HEK293 (cell line): ENCODE results near the gene RBM20.

ENCODE experiments used
- CTCF ChIA-PET: fragments of 350-600 bp; formaldehyde crosslinking; extraction: SDS; loops from one replicate; lab custom pipeline; 2021; ENCODE audit warnings: antibody characterized with exemption; lab: Yijun Ruan, JAX
- POLR2A ChIA-PET: fragments of 300-600 bp; formaldehyde crosslinking; extraction: SDS; loops from one replicate; lab custom pipeline; 2020; ENCODE audit warnings: antibody characterized with exemption, inconsistent platforms; lab: Yijun Ruan, JAX
- H3K27ac ChIP-seq: fragments of 200-500 bp; sonication (Bioruptor generic); 2 replicates; pipeline ENCODE4 v1.5.1; 2014; ENCODE audit warnings: low read depth, low read length, control low read depth, inconsistent platforms; ENCODE audit errors: extremely low read depth
- H3K36me3 ChIP-seq, 2 experiments: fragments of 200-500 bp in 1 of 2; sonication (Bioruptor generic) in 1 of 2; 1 replicate in 1 of 2; 2 replicates in 1 of 2; pipeline ENCODE4 v1.5.1; 2014 to 2017; ENCODE audit warnings: inconsistent platforms in 2 of 2, low read length in 2 of 2; ENCODE audit not compliant: control insufficient read depth in 2 of 2, insufficient read depth in 1 of 2
- H3K4me1 ChIP-seq: fragments of 200-500 bp; sonication (Bioruptor generic); 2 replicates; pipeline ENCODE4 v1.5.1; 2014; ENCODE audit warnings: mild to moderate bottlenecking, low read length, inconsistent platforms; ENCODE audit not compliant: control insufficient read depth, insufficient read depth
- H3K4me3 ChIP-seq: 2 replicates; pipeline ENCODE4 v1.5.1; 2011; ENCODE audit warnings: low read depth, mild to moderate bottlenecking, control low read depth, low read length, moderate library complexity
- H3K9me3 ChIP-seq: fragments of 200-500 bp; sonication (Bioruptor generic); 2 replicates; pipeline ENCODE4 v1.5.1; 2014; ENCODE audit warnings: low read depth, low read length, inconsistent platforms; ENCODE audit not compliant: control insufficient read depth, insufficient read depth
- FEZF1 ChIP-seq: fragments of 450-650 bp; formaldehyde crosslinking; IDR thresholded peaks from 2 replicates; pipeline ENCODE4 v1.5.1; 2016; ENCODE audit warnings: missing biosample characterization, missing genetic modification characterization
- KLF8 ChIP-seq: fragments of 450-650 bp; formaldehyde crosslinking; IDR thresholded peaks from 2 replicates; pipeline ENCODE4 v1.5.1; 2016; ENCODE audit warnings: missing biosample characterization, missing genetic modification characterization
- MEIS1 ChIP-seq: sonication (generic); formaldehyde crosslinking; IDR thresholded peaks from 2 replicates; pipeline ENCODE4 v1.8.1; 2022; ENCODE audit warnings: missing genetic modification reagents, mild to moderate bottlenecking, borderline replicate concordance
- MZF1 ChIP-seq: fragments of 450-650 bp; formaldehyde crosslinking; IDR thresholded peaks from 2 replicates; pipeline ENCODE4 v1.5.1; 2017; ENCODE audit warnings: missing biosample characterization, missing genetic modification characterization, borderline replicate concordance
- OSR2 ChIP-seq: fragments of 450-650 bp; formaldehyde crosslinking; IDR thresholded peaks from 2 replicates; pipeline ENCODE4 v1.5.1; 2016; ENCODE audit warnings: missing biosample characterization, missing genetic modification characterization
- SP7 ChIP-seq: fragments of 450-650 bp; formaldehyde crosslinking; IDR thresholded peaks from 2 replicates; pipeline ENCODE4 v1.5.1; 2016; ENCODE audit warnings: missing biosample characterization, missing genetic modification characterization
- ZBTB21 ChIP-seq: fragments of 450-650 bp; formaldehyde crosslinking; IDR thresholded peaks from 2 replicates; pipeline ENCODE4 v1.5.1; 2017; ENCODE audit warnings: missing biosample characterization, missing genetic modification characterization
- ZBTB7A ChIP-seq: fragments of 450-650 bp; formaldehyde crosslinking; IDR thresholded peaks from 2 replicates; pipeline ENCODE4 v1.5.1; 2016; ENCODE audit warnings: low read depth, missing biosample characterization, missing genetic modification characterization
- ZIC2 ChIP-seq: fragments of 450-650 bp; formaldehyde crosslinking; IDR thresholded peaks from 2 replicates; pipeline ENCODE4 v1.5.1; 2016; ENCODE audit warnings: missing biosample characterization, missing genetic modification characterization
- ZNF214 ChIP-seq: fragments of 450-650 bp; formaldehyde crosslinking; IDR thresholded peaks from 2 replicates; pipeline ENCODE4 v1.5.1; 2017; ENCODE audit warnings: missing biosample characterization, mild to moderate bottlenecking, missing genetic modification characterization, borderline replicate concordance
- ZNF24 ChIP-seq: fragments of 450-650 bp; formaldehyde crosslinking; IDR thresholded peaks from 2 replicates; pipeline ENCODE4 v1.5.1; 2016; ENCODE audit warnings: missing biosample characterization, missing genetic modification characterization
- ZNF335 ChIP-seq: fragments of 450-650 bp; formaldehyde crosslinking; conservative IDR thresholded peaks from 2 replicates; pipeline ENCODE4 v1.5.1; 2016; ENCODE audit warnings: missing biosample characterization, missing genetic modification characterization
- ZNF341 ChIP-seq: fragments of 450-650 bp; formaldehyde crosslinking; IDR thresholded peaks from 2 replicates; pipeline ENCODE4; 2016; ENCODE audit warnings: low read depth, missing biosample characterization, missing genetic modification characterization
- ZNF473 ChIP-seq: fragments of 450-650 bp; formaldehyde crosslinking; IDR thresholded peaks from 2 replicates; pipeline ENCODE4 v1.5.1; 2017; ENCODE audit warnings: missing biosample characterization, missing genetic modification characterization
- ZNF548 ChIP-seq: fragments of 450-650 bp; formaldehyde crosslinking; IDR thresholded peaks from 2 replicates; pipeline ENCODE4 v1.5.1; 2016; ENCODE audit warnings: missing biosample characterization, missing genetic modification characterization
- ZNF561 ChIP-seq: fragments of 450-650 bp; IDR thresholded peaks from 2 replicates; pipeline ENCODE4 v1.5.1; 2018; ENCODE audit warnings: missing biosample characterization, missing genetic modification characterization, borderline replicate concordance
- ZNF600 ChIP-seq: fragments of 450-650 bp; formaldehyde crosslinking; IDR thresholded peaks from 2 replicates; pipeline ENCODE4 v1.5.1; 2016; ENCODE audit warnings: missing biosample characterization, missing genetic modification characterization
- ZNF629 ChIP-seq: fragments of 450-650 bp; formaldehyde crosslinking; IDR thresholded peaks from 2 replicates; pipeline ENCODE4 v1.5.1; 2017; ENCODE audit warnings: missing biosample characterization, missing genetic modification characterization
- ZNF76 ChIP-seq: fragments of 450-650 bp; formaldehyde crosslinking; IDR thresholded peaks from 2 replicates; pipeline ENCODE4; 2016; ENCODE audit warnings: low read depth, missing biosample characterization, missing genetic modification characterization, borderline replicate concordance
- ZNF843 ChIP-seq: fragments of 450-650 bp; formaldehyde crosslinking; IDR thresholded peaks from 2 replicates; pipeline ENCODE4 v1.5.1; 2016; ENCODE audit warnings: missing biosample characterization, missing genetic modification characterization
- TF ChIP-seq, protein P1 (sequence below): fragments of 450-650 bp; IDR thresholded peaks from 2 replicates; pipeline ENCODE4 v1.5.1; 2018; ENCODE audit warnings: missing biosample characterization, missing genetic modification characterization
- TF ChIP-seq, protein P2 (sequence below): fragments of 450-650 bp; IDR thresholded peaks from 2 replicates; pipeline ENCODE4 v1.5.1; 2018; ENCODE audit warnings: missing biosample characterization, mild to moderate bottlenecking, missing genetic modification characterization
- TF ChIP-seq, protein P3 (sequence below): fragments of 450-650 bp; formaldehyde crosslinking; IDR thresholded peaks from 2 replicates; pipeline ENCODE4; 2016; ENCODE audit warnings: missing biosample characterization, missing genetic modification characterization
- TF ChIP-seq, protein P4 (sequence below): fragments of 450-650 bp; formaldehyde crosslinking; IDR thresholded peaks from 2 replicates; pipeline ENCODE4 v1.5.1; 2017; ENCODE audit warnings: missing biosample characterization, missing genetic modification characterization
- TF ChIP-seq, protein P5 (sequence below): fragments of 450-650 bp; formaldehyde crosslinking; IDR thresholded peaks from 2 replicates; pipeline ENCODE4 v1.5.1; 2016; ENCODE audit warnings: missing biosample characterization, missing genetic modification characterization
- TF ChIP-seq, protein P6 (sequence below): fragments of 450-650 bp; formaldehyde crosslinking; IDR thresholded peaks from 2 replicates; pipeline ENCODE4 v1.5.1; 2016; ENCODE audit warnings: missing biosample characterization, missing genetic modification characterization

The RBM20 gene

DNA sequence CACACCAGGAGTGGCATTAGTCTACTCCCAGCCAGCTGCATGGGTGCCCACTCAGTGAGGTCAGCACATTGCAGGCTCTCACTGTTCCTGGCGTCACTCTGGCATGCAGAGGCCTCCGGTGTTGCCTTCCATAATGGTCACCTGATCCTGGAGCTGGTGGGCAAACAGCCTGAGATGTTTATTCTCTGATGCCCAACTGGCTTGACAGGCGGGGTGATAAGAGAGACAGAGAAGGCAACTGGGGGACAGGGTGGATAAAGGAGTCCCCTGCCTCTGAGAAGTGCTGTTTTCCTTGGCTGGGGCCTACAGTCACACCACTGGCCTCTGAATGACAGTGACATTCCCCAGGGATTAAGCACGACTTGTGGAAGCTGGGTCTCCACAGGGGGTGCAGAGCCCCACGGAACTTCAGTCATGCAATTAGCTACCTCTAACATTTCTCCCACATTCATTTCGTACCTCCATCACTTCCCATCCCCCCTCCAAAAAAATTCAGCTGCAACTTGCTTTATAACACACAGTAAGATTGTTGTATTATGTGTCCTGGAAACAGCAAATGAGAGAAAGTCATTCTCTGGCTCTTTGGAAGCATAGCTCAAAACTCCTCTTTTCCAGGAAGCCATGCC lies 7.1 kb upstream of the RBM20 start:
- no peaks in the 10 kb centered on the region for H3K36me3 ChIP-seq
- POLR2A ChIA-PET = interaction anchor here (0.7 to 1.1 kb wide), 2 partner anchors 10 to 17 kb away, joined by 3 to 4 read pairs; no protein-coding TSS in a partner anchor
- peak overlapping the region; percentile 53 for H3K27ac ChIP-seq
- no peak overlapping the region for H3K4me3 ChIP-seq
- peaks cover 42% of the 10 kb centered on the region for H3K4me1 ChIP-seq
- no peaks in the 10 kb centered on the region for H3K9me3 ChIP-seq
- CTCF ChIA-PET = interaction anchor here (0.6 to 1.6 kb wide), 5 partner anchors 26 to 76 kb away, joined by 3 to 8 read pairs (median 4); no protein-coding TSS in a partner anchor
- TF ChIP-seq ZNF214 (tag by site-specific recombination) (no peak), ZNF335 (tag by site-specific recombination) (peak; percentile 24; the same call in 1 of the 2 replicates), ZNF561 (tag by site-specific recombination) (0 out of 2 replicates have a peak, but pooled peaks have one; percentile 22), ZNF473 (no peak), ZNF341 (tag by site-specific recombination) (no peak), ZNF24 (0 out of 2 replicates have a peak, but pooled peaks have one; percentile 19), ZNF843 (tag by site-specific recombination) (peak; percentile 45; the same call in 1 of the 2 replicates), ZBTB21 (no peak; the same call in 1 of the 2 replicates), SP7 (tag by site-specific recombination) (0 out of 2 replicates have a peak, but pooled peaks have one; percentile 63), MZF1 (peak; percentile 48), ZNF600 (tag by site-specific recombination) (no peak), ZIC2 (tag by site-specific recombination) (peak; percentile 86), MEIS1 (CRISPR knock-in tag) (no peak), FEZF1 (tag by site-specific recombination) (0 out of 2 replicates have a peak, but pooled peaks have one; percentile 13), ZNF629 (tag by site-specific recombination) (0 out of 2 replicates have a peak, but pooled peaks have one; percentile 8), OSR2 (tag by site-specific recombination) (peak; percentile 90), ZBTB7A (tag by site-specific recombination) (0 out of 2 replicates have a peak, but pooled peaks have one; percentile 37), KLF8 (tag by site-specific recombination) (0 out of 2 replicates have a peak, but pooled peaks have one; percentile 24), ZNF76 (tag by site-specific recombination) (peak; percentile 38; the same call in 1 of the 2 replicates), ZNF548 (no peak)
- TF ChIP-seq, protein P1, sequence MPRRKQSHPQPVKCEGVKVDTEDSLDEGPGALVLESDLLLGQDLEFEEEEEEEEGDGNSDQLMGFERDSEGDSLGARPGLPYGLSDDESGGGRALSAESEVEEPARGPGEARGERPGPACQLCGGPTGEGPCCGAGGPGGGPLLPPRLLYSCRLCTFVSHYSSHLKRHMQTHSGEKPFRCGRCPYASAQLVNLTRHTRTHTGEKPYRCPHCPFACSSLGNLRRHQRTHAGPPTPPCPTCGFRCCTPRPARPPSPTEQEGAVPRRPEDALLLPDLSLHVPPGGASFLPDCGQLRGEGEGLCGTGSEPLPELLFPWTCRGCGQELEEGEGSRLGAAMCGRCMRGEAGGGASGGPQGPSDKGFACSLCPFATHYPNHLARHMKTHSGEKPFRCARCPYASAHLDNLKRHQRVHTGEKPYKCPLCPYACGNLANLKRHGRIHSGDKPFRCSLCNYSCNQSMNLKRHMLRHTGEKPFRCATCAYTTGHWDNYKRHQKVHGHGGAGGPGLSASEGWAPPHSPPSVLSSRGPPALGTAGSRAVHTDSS = no peak
- TF ChIP-seq, protein P2, sequence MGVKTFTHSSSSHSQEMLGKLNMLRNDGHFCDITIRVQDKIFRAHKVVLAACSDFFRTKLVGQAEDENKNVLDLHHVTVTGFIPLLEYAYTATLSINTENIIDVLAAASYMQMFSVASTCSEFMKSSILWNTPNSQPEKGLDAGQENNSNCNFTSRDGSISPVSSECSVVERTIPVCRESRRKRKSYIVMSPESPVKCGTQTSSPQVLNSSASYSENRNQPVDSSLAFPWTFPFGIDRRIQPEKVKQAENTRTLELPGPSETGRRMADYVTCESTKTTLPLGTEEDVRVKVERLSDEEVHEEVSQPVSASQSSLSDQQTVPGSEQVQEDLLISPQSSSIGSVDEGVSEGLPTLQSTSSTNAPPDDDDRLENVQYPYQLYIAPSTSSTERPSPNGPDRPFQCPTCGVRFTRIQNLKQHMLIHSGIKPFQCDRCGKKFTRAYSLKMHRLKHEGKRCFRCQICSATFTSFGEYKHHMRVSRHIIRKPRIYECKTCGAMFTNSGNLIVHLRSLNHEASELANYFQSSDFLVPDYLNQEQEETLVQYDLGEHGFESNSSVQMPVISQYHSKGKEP (tag by site-specific recombination) = peak; percentile 7; the same call in 1 of the 2 replicates
- TF ChIP-seq, protein P3, sequence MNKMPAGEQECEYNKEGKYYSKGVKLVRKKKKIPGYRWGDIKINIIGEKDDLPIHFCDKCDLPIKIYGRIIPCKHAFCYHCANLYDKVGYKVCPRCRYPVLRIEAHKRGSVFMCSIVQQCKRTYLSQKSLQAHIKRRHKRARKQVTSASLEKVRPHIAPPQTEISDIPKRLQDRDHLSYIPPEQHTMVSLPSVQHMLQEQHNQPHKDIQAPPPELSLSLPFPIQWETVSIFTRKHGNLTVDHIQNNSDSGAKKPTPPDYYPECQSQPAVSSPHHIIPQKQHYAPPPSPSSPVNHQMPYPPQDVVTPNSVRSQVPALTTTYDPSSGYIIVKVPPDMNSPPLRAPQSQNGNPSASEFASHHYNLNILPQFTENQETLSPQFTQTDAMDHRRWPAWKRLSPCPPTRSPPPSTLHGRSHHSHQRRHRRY (tag by site-specific recombination) = no peak
- TF ChIP-seq, protein P4, sequence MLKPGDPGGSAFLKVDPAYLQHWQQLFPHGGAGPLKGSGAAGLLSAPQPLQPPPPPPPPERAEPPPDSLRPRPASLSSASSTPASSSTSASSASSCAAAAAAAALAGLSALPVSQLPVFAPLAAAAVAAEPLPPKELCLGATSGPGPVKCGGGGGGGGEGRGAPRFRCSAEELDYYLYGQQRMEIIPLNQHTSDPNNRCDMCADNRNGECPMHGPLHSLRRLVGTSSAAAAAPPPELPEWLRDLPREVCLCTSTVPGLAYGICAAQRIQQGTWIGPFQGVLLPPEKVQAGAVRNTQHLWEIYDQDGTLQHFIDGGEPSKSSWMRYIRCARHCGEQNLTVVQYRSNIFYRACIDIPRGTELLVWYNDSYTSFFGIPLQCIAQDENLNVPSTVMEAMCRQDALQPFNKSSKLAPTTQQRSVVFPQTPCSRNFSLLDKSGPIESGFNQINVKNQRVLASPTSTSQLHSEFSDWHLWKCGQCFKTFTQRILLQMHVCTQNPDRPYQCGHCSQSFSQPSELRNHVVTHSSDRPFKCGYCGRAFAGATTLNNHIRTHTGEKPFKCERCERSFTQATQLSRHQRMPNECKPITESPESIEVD (tag by site-specific recombination) = no peak
- TF ChIP-seq, protein P5, sequence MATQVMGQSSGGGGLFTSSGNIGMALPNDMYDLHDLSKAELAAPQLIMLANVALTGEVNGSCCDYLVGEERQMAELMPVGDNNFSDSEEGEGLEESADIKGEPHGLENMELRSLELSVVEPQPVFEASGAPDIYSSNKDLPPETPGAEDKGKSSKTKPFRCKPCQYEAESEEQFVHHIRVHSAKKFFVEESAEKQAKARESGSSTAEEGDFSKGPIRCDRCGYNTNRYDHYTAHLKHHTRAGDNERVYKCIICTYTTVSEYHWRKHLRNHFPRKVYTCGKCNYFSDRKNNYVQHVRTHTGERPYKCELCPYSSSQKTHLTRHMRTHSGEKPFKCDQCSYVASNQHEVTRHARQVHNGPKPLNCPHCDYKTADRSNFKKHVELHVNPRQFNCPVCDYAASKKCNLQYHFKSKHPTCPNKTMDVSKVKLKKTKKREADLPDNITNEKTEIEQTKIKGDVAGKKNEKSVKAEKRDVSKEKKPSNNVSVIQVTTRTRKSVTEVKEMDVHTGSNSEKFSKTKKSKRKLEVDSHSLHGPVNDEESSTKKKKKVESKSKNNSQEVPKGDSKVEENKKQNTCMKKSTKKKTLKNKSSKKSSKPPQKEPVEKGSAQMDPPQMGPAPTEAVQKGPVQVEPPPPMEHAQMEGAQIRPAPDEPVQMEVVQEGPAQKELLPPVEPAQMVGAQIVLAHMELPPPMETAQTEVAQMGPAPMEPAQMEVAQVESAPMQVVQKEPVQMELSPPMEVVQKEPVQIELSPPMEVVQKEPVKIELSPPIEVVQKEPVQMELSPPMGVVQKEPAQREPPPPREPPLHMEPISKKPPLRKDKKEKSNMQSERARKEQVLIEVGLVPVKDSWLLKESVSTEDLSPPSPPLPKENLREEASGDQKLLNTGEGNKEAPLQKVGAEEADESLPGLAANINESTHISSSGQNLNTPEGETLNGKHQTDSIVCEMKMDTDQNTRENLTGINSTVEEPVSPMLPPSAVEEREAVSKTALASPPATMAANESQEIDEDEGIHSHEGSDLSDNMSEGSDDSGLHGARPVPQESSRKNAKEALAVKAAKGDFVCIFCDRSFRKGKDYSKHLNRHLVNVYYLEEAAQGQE (tag by site-specific recombination) = 0 out of 2 replicates have a peak, but pooled peaks have one; percentile 19
- TF ChIP-seq, protein P6, sequence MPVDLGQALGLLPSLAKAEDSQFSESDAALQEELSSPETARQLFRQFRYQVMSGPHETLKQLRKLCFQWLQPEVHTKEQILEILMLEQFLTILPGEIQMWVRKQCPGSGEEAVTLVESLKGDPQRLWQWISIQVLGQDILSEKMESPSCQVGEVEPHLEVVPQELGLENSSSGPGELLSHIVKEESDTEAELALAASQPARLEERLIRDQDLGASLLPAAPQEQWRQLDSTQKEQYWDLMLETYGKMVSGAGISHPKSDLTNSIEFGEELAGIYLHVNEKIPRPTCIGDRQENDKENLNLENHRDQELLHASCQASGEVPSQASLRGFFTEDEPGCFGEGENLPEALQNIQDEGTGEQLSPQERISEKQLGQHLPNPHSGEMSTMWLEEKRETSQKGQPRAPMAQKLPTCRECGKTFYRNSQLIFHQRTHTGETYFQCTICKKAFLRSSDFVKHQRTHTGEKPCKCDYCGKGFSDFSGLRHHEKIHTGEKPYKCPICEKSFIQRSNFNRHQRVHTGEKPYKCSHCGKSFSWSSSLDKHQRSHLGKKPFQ (tag by site-specific recombination) = peak; percentile 48; the same call in 1 of the 2 replicates
